HG02884 (cell line): ENCODE measurements around the gene TMEM169.
A peak's percentile ranks its signal among the peaks of the same experiment; 100 is the strongest.

Source experiments
- ATAC-seq: cut with Tn5 transposase; IDR thresholded peaks from one replicate; pipeline ENCODE4 v1.9.1; 2021; ENCODE audit warnings: mild to moderate bottlenecking, moderate library complexity; ENCODE audit not compliant: unreplicated experiment

TMEM169 gene, protein sequence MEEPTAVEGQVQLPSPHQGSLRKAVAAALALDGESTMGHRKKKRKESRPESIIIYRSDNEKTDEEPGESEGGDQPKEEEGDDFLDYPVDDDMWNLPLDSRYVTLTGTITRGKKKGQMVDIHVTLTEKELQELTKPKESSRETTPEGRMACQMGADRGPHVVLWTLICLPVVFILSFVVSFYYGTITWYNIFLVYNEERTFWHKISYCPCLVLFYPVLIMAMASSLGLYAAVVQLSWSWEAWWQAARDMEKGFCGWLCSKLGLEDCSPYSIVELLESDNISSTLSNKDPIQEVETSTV

DNA sequence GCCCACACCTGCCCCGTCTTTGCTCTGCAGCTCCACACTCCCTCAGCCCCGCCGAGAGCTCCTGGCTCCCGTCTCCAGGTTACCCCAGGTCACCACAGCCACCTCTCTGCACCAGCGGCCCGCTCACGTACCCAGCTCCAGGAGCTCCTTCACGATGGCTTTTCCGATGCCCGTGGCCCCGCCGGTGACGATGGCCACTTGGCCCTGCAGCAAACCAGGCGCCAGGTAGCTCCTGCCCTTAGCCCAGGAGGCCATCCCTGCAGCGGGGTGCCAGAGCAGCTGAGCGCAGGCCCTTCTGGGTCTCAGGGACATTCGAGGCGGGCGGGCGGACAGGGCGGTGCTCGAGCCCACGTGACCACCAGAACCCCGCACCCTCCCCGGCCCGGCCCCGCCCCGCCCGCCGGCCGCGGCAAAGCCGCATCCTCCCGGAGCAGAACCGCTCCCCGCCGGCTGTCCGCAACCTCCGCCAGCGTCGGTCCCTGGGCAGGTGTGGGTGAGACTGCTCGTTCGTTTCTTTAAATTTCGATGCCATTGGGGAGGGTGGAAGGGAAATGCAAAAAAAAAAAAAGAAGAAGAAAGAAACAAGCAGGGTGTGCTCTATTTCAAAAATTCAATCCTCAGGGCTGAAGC, at the start of gene TMEM169, which contains the start of gene PECR:
Gene TMEM169, plus strand, starts transcription at position 433 of the 630 bp plus-strand sequence. CDS start 14,045 bp downstream, outside the sequence.
Gene PECR, minus strand, starts transcription at position 323 of the 630 bp plus-strand sequence. Its CDS starts 68 bp downstream, at position 255.
- peak; percentile 91 for ATAC-seq

GRCh38 chr2:216031960-216032689, 49.6 kb upstream of the TMEM169 start:
- ATAC-seq: peak; percentile 80

DNA sequence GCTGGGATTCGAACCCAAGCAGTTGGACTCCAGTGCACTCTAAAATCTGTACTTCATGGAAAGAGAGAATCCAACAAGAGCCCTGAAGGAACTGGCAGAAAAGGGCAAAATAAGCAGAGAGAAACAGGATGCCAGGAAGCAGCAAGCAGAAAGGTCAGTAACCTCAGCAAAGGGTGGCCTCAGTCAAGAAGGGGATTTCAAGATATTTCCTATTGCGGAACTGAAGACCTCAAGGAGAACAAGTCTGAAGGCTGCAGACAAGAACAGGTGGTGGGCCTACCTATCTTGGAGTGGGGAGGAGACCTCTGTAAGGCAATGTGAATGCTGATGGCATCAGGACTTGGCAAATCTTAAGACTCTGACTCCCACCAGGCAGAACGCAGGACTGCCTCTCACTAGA, 48.3 kb upstream of the TMEM169 start:
- ATAC-seq: no peak

DNA sequence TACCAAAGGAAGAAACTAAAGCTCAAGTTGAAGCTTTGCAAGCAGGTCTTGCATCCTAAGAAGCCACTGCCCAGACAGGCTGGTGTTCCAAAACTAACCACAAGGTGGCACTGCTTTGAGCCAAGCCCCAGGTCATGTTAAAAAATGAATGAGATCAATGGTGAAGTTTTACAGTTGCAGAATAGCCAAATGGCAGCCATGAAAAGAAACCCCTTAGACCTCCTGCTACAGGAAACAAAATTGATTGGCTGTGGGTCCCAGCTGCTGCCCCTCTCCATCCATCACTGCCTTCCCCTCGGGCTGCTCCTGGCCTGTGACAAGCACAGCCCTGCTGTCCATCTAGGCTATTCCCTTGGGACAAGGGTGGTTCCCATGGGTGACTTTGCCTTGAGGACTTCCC, 47.7 kb upstream of the TMEM169 start:
- no peak for ATAC-seq

- ATAC-seq: no peak
Observed at GRCh38 chr2:216039918-216040317, 41.8 kb upstream of the TMEM169 start.

- ATAC-seq: no peak
Observed at GRCh38 chr2:216041438-216041837, 40.3 kb upstream of the TMEM169 start.

DNA sequence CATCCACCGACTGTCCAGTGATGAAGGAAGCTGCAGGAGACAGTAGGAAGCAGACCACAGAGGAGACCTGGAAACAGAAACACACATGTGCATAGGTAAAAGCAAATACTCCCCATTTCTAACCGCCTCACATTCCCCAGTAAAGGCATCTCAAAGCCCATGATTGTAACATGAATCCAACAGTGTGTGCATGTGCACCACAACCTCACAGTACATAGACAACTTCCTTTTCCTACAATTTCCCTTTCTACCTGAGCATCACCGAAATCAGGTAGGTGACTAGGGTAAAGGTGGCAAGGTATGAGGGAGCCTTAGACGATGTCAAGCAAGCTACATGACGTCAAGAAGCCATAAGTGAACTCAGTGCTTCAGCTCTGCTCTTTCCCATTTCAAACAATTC, 37.8 kb upstream of the TMEM169 start:
- ATAC-seq: no peak

DNA sequence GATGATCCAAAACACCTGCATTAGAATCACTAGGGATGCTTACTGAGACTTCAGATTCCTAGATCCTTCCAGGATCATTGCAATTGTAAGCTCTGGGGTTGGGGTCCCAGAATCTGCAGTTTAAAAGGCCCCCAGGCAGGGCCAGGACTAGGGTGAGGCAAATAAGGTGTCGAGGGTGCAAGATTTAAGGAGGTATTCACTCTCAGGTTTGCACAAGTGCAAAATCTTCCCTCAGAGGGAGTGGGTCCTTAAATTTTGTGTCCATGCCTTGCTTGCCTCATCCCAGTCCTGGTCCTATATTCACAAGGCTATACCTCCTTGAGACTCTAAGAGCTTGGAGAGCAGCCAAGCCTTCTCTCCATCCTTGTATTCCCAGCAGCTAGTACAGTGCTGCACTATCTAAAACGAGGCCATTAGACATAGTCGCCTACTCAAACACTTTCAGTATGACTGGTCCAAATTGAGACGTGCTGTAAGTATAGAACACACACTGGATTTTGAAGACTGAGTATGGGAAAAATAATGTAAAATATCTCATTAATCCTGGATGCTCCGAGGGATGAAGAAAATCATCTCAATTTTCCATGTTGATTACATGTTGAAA, 36.7 kb upstream of the TMEM169 start:
- peak; percentile 100 for ATAC-seq

- no peak for ATAC-seq
Observed at GRCh38 chr2:216047397-216047796, 34.3 kb upstream of the TMEM169 start.

- ATAC-seq: no peak
Observed at GRCh38 chr2:216049452-216049851, 32.3 kb upstream of the TMEM169 start.

GRCh38 chr2:216051350-216051749, 30.4 kb upstream of the TMEM169 start:
- ATAC-seq: no peak

DNA sequence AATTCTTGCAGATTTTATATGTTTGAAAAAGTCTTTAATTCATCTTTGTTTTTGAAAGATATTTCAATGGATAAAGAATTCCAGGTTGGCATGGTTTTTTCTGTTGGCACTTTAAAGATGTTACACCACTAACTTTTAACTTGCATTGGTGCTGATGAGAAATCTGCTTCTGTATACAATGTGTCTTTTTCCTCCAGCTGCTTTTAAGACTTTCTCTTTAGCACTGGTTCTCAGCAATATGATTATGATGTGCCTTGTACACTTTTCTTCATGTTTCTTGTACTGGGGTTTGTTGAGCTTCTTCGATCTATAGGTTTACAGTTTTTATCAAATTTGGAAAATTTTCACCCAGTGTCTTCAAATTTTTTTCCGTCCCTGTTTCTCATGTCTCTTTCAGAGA, 29.3 kb upstream of the TMEM169 start:
- ATAC-seq: no peak

GRCh38 chr2:216055680-216056079, 26.0 kb upstream of the TMEM169 start:
- ATAC-seq: no peak

DNA sequence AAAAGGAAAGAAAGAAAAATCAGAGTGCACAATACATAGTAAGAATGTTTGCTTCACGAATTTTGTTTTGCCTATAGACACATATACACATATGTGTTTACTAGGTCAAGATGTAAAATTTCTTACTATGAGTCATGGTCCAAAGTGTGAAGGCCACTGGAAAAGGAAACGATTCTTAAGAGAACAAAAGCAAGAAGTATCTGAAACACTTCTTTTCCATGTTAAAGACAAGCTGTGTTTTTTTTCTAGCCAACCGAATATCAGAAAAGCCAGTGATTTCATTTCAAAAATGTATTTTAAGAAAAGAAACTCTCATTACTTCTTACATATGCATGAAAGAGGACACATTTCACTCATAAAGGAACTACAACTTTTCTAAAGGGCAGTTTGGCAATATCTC, 25.0 kb upstream of the TMEM169 start:
- peak; percentile 41 for ATAC-seq

DNA sequence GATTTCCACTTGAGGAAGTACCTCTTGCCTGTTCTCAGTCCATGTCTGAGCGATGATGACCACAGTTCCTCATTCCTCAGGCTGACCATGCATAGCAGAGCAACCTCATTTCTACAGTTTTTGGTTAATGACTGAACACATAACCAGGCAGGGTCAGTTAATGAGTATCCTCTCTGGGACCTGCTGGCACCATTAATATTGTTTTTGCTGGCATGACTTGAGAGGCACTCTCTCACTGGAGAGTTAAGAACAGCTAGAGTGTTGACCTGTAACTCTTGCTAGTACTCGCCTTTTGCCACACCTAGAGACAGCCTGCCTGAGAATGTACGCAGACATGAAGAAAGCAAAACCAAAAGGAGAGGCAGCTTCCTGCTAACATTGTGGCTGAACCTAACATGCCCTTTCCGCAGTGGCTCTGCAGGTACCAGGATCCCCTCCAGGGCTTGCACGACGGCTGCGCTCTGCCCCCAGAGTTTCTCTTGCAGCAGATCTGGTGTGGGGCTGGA, 24.0 kb upstream of the TMEM169 start:
- peak; percentile 77 for ATAC-seq

GRCh38 chr2:216059233-216059834, 22.4 kb upstream of the TMEM169 start:
- no peak for ATAC-seq

- no peak for ATAC-seq
Observed at GRCh38 chr2:216064014-216064630, 17.6 kb upstream of the TMEM169 start.

DNA sequence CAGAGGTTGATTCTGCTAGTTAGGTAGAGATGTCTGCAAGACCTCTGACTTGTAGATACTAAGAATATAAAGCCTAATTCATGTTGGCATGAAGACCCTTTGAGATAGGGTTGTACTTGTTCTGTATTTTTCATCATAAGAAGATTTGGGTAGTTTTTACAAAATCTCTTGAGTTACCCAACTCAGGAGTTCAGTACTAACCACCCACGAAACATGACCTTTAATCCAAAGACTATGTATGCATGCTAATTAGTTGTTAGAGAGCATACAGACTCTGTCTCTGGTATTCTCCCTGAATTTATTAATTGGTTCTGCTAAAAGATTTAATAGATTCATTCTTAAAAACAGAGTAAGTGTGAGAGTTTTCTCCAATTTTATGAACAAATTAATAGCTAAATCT, 17.1 kb upstream of the TMEM169 start:
- no peak for ATAC-seq

GRCh38 chr2:216066230-216066629, 15.5 kb upstream of the TMEM169 start:
- no peak for ATAC-seq

DNA sequence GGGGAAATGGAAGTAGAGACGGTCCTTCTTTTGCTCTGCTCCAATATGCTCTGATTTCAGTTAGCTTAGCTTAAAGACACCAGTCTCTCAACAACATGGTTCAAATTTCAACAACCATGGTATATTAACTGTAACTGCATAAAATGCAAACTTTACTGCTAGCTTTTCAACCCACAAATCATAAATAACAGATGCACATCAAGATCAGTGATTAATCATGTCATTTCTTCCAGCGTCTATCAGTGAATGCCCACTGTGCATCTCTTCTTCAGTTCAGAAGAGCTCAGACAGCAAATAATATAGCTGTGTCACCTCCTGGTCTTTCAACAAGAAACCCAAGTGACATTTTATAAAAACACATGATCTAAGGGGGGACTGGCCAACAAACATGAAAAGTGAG, 12.7 kb upstream of the TMEM169 start:
- no peak for ATAC-seq
